Measurements from ENCODE around the gene TUBB4A. TPM values are rescaled to one million over a fixed set of nuclear protein-coding genes. Genes with fewer than 3 reads are reported as not detected.

TUBB4A gene
- total RNA-seq, 1 donor from 2014 or later: 1.2 TPM

- no peak for DNase-seq (ENCODE audit: low spot score)
These were observed 6.2 kb downstream of the TUBB4A start for GRCh38 chr19:6495947-6496346.

- no peak for DNase-seq (ENCODE audit: low spot score)
These were observed 7.6 kb downstream of the TUBB4A start for GRCh38 chr19:6494438-6495036.

GRCh38 chr19:6491802-6492592, 10.1 kb downstream of the TUBB4A start:
- no peak for DNase-seq (ENCODE audit: low spot score)

GRCh38 chr19:6490134-6490533, 12.0 kb downstream of the TUBB4A start:
- DNase-seq (ENCODE audit: low spot score): no peak

GRCh38 chr19:6489278-6490061, 12.6 kb downstream of the TUBB4A start:
- no peak for DNase-seq (ENCODE audit: low spot score)

GRCh38 chr19:6484831-6485230, 17.3 kb downstream of the TUBB4A start:
- no peak for DNase-seq (ENCODE audit: low spot score)

- no peak for DNase-seq (ENCODE audit: low spot score)
These were observed 17.9 kb downstream of the TUBB4A start for GRCh38 chr19:6484230-6484629.

GRCh38 chr19:6483235-6483634, 18.9 kb downstream of the TUBB4A start:
- no peak for DNase-seq (ENCODE audit: low spot score)

GRCh38 chr19:6482343-6482686, 19.8 kb downstream of the TUBB4A start:
- DNase-seq (ENCODE audit: low spot score): no peak

GRCh38 chr19:6481541-6482342, 20.4 kb downstream of the TUBB4A start, which contains the start of gene DENND1C:
Gene DENND1C (minus strand): TSS chr19:6481787. CDS start chr19:6481695, 92 bp downstream.
- no peak for DNase-seq (ENCODE audit: low spot score)

GRCh38 chr19:6480848-6481415, 21.2 kb downstream of the TUBB4A start:
- no peak for DNase-seq (ENCODE audit: low spot score)

GRCh38 chr19:6479836-6480398, 22.2 kb downstream of the TUBB4A start:
- DNase-seq (ENCODE audit: low spot score): no peak

- DNase-seq (ENCODE audit: low spot score): no peak
These were observed 23.3 kb downstream of the TUBB4A start for GRCh38 chr19:6478815-6479214.

GRCh38 chr19:6476896-6477431, 25.1 kb downstream of the TUBB4A start:
- no peak for DNase-seq (ENCODE audit: low spot score)

GRCh38 chr19:6476155-6476895, 25.8 kb downstream of the TUBB4A start:
- DNase-seq (ENCODE audit: low spot score): no peak

GRCh38 chr19:6475321-6476108, 26.6 kb downstream of the TUBB4A start:
- DNase-seq (ENCODE audit: low spot score): no peak

GRCh38 chr19:6473647-6474046, 28.5 kb downstream of the TUBB4A start:
- DNase-seq (ENCODE audit: low spot score): no peak

- DNase-seq (ENCODE audit: low spot score): no peak
These were observed 29.4 kb downstream of the TUBB4A start for GRCh38 chr19:6472713-6473112.

- DNase-seq (ENCODE audit: low spot score): no peak
These were observed 31.0 kb downstream of the TUBB4A start for GRCh38 chr19:6471076-6471475.

Data from ureter (tissue), 1 donor.